Kidney tubule cell (primary cell): ENCODE measurements around the gene COL15A1.

Source experiments
- DNase-seq: peaks from one replicate; pipeline ENCODE4 v3.0.0-alpha.2; 2018; ENCODE audit warnings: low spot score

COL15A1 gene

GRCh38 chr9:98916660-98917059 is 27.0 kb upstream of the COL15A1 start:
- DNase-seq, result no peak

- DNase-seq, result no peak
Measured at GRCh38 chr9:98917746-98918487, 25.8 kb upstream of the COL15A1 start.

GRCh38 chr9:98921732-98922131 is 22.0 kb upstream of the COL15A1 start:
- no peak for DNase-seq

- DNase-seq, result peak; percentile 17
Measured at GRCh38 chr9:98922721-98923435, 20.8 kb upstream of the COL15A1 start.

- no peak for DNase-seq
Measured at GRCh38 chr9:98923451-98924123, 20.1 kb upstream of the COL15A1 start.

GRCh38 chr9:98924946-98925820 is 18.5 kb upstream of the COL15A1 start:
- DNase-seq, result peak; percentile 11

- DNase-seq, result no peak
Measured at GRCh38 chr9:98925956-98926355, 17.8 kb upstream of the COL15A1 start.

GRCh38 chr9:98927724-98928123 is 16.0 kb upstream of the COL15A1 start:
- DNase-seq, result no peak

GRCh38 chr9:98929071-98929470 is 14.6 kb upstream of the COL15A1 start:
- DNase-seq, result no peak

GRCh38 chr9:98929895-98930341 is 13.8 kb upstream of the COL15A1 start:
- no peak for DNase-seq

GRCh38 chr9:98930792-98931191 is 12.9 kb upstream of the COL15A1 start:
- no peak for DNase-seq

GRCh38 chr9:98931600-98932389 is 11.9 kb upstream of the COL15A1 start:
- DNase-seq, result no peak

- no peak for DNase-seq
Measured at GRCh38 chr9:98933185-98933584, 10.5 kb upstream of the COL15A1 start.

- DNase-seq, result no peak
Measured at GRCh38 chr9:98933890-98934289, 9.8 kb upstream of the COL15A1 start.

GRCh38 chr9:98935071-98935505 is 8.6 kb upstream of the COL15A1 start:
- no peak for DNase-seq

- no peak for DNase-seq
Measured at GRCh38 chr9:98940276-98940675, 3.4 kb upstream of the COL15A1 start.

GRCh38 chr9:98941946-98942523 is 1.7 kb upstream of the COL15A1 start:
- no peak for DNase-seq

- DNase-seq, result no peak
Measured at GRCh38 chr9:98942906-98943681, 613 bp upstream of the COL15A1 start.

GRCh38 chr9:98944057-98944733 is 488 bp downstream of the COL15A1 start:
- peak; percentile 3 for DNase-seq
